ENCODE data around the gene ARPC2. TPM values are rescaled to one million over a fixed set of nuclear protein-coding genes. Genes with fewer than 3 reads are reported as not detected.

ARPC2 gene
- total and polyA plus RNA-seq, 4 donors = 58.1 to 83.6 (median 73.7) TPM

DNA sequence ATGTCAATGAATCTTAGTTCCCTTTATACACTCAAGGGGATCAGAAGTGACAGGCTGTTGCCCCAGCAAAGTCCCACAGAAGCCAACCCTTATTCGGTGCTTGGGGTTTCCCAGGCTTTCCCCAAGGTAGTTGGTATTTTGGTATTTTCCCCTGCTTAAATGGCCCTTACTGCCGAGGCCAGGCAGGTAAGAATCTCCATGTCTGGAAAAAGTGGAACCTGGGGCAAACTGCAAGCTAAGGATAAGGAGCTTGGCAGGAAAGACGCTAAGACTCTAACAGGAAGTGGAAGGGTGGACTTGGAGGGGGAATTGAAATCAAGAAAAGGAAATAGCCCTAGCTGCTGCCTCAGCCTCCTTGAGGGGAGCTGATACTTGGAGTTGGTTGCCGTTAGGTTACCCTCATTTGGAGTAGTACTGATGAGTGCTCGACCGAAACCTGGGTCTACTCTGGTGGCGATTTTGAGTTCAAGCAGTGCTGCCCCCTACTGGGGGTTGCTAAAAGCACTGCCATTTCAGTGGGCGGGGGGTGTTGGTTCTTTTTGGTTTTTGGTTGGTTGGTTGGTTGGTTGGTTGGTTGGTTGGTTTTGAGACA, 40.5 kb downstream of the ARPC2 start:
- Histone ChIP-seq H3K36me3 (ENCODE audit: control insufficient read depth in 4 of 4, insufficient read depth in 3 of 4, low read depth in 1 of 4, low read length in 3 of 4) (peaks cover 3 to 34% (median 29%) of the 10 kb centered on the region in 4 donors), H3K9ac (ENCODE audit: low read depth in 1 of 2, low read length in 2 of 2) (no peak overlapping the region), H3K9me3 (ENCODE audit: control insufficient read depth in 4 of 4, low read length in 3 of 4) (no peaks in the 10 kb centered on the region), H3K4me3 (ENCODE audit: low read depth in 1 of 3, low read length in 3 of 3) (no peak overlapping the region), H3K27me3 (ENCODE audit: control insufficient read depth in 4 of 4, insufficient read depth in 4 of 4, low read length in 3 of 4) (no peaks in the 10 kb centered on the region), H3K27ac (ENCODE audit: low read depth in 1 of 2, low read length in 2 of 2) (peak overlapping the region in 1 of 2 donors; percentile 4), H3K4me1 (ENCODE audit: control insufficient read depth in 4 of 4, insufficient read depth in 4 of 4, low read length in 3 of 4) (peaks cover 0 to 5% (median 0%) of the 10 kb centered on the region in 4 donors)
- TF ChIP-seq, protein P1, sequence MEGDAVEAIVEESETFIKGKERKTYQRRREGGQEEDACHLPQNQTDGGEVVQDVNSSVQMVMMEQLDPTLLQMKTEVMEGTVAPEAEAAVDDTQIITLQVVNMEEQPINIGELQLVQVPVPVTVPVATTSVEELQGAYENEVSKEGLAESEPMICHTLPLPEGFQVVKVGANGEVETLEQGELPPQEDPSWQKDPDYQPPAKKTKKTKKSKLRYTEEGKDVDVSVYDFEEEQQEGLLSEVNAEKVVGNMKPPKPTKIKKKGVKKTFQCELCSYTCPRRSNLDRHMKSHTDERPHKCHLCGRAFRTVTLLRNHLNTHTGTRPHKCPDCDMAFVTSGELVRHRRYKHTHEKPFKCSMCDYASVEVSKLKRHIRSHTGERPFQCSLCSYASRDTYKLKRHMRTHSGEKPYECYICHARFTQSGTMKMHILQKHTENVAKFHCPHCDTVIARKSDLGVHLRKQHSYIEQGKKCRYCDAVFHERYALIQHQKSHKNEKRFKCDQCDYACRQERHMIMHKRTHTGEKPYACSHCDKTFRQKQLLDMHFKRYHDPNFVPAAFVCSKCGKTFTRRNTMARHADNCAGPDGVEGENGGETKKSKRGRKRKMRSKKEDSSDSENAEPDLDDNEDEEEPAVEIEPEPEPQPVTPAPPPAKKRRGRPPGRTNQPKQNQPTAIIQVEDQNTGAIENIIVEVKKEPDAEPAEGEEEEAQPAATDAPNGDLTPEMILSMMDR (IDR thresholded peaks at IDR 0.05; ENCODE audit: low read depth, low read length, missing input control) = peak; percentile 34
- TF ChIP-seq SP1 (IDR thresholded peaks at IDR 0.05) = no peak
- TF ChIP-seq, protein P2, sequence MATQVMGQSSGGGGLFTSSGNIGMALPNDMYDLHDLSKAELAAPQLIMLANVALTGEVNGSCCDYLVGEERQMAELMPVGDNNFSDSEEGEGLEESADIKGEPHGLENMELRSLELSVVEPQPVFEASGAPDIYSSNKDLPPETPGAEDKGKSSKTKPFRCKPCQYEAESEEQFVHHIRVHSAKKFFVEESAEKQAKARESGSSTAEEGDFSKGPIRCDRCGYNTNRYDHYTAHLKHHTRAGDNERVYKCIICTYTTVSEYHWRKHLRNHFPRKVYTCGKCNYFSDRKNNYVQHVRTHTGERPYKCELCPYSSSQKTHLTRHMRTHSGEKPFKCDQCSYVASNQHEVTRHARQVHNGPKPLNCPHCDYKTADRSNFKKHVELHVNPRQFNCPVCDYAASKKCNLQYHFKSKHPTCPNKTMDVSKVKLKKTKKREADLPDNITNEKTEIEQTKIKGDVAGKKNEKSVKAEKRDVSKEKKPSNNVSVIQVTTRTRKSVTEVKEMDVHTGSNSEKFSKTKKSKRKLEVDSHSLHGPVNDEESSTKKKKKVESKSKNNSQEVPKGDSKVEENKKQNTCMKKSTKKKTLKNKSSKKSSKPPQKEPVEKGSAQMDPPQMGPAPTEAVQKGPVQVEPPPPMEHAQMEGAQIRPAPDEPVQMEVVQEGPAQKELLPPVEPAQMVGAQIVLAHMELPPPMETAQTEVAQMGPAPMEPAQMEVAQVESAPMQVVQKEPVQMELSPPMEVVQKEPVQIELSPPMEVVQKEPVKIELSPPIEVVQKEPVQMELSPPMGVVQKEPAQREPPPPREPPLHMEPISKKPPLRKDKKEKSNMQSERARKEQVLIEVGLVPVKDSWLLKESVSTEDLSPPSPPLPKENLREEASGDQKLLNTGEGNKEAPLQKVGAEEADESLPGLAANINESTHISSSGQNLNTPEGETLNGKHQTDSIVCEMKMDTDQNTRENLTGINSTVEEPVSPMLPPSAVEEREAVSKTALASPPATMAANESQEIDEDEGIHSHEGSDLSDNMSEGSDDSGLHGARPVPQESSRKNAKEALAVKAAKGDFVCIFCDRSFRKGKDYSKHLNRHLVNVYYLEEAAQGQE (IDR thresholded peaks at IDR 0.05) = no peak
- TF ChIP-seq RAD21 (IDR thresholded peaks at IDR 0.05) = peak in 1 of 2 donors; percentile 48
- DNase-seq (ENCODE audit: low spot score) = peak; percentile 71
- WGBS = 61% methylated on average over 8 of the region's 8 CpGs

DNA sequence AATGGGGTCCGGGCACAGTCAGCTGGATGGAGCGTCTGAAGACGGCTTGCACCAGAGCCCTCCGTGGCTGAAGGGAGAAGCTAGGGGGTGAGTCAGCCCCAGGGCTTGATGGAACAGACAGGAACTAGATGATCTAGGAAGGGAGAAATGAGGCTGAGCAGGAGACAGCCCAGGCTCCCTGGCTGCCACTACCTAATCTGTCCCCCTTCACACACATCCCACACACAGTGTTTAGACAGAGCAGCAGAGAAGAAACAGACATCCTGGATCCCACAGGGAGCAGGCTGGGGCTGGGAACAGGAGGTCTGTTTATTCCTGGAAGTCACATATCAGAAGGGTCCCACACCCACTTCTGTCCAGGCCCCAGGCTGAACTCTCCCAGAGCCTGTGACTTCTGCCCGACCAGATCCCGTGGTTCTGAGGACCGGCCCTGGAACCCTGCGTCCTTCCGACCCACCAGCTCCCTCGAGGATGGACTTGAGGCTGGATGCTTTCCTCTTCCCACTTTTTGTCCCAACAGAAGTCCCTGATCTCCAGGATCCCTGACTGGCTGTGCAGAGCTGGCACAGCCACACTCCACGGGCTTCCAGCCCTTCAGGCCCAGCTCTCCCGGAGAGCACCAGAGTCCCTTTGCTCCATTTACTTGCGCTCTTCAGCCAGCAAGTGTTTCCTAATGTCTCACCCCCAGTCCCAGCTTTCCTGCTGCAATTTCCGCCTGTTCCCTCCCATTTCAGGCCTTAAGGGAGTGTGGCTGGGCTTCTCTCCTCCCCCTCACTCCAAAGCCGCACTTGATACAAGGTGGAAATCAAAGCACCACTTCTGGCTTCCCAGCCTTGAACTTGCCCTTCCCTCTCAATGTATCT, 42.3 kb downstream of the ARPC2 start:
- Histone ChIP-seq H3K4me1 (ENCODE audit: control insufficient read depth in 4 of 4, insufficient read depth in 4 of 4, low read length in 3 of 4) (peaks cover 0 to 13% (median 1%) of the 10 kb centered on the region in 4 donors), H3K27me3 (ENCODE audit: control insufficient read depth in 4 of 4, insufficient read depth in 4 of 4, low read length in 3 of 4) (no peaks in the 10 kb centered on the region), H3K9me3 (ENCODE audit: control insufficient read depth in 4 of 4, low read length in 3 of 4) (no peaks in the 10 kb centered on the region), H3K36me3 (ENCODE audit: control insufficient read depth in 4 of 4, insufficient read depth in 3 of 4, low read depth in 1 of 4, low read length in 3 of 4) (peaks cover 4 to 27% (median 19%) of the 10 kb centered on the region in 4 donors), H3K4me3 (ENCODE audit: low read depth in 1 of 3, low read length in 3 of 3) (no peak overlapping the region), H3K27ac (ENCODE audit: low read depth in 1 of 2, low read length in 2 of 2) (peak overlapping the region; percentile 59 to 62), H3K9ac (ENCODE audit: low read depth in 1 of 2, low read length in 2 of 2) (no peak overlapping the region)
- TF ChIP-seq FOXA1 (IDR thresholded peaks at IDR 0.05) (no peak), NR2F2 (IDR thresholded peaks at IDR 0.05) (peak; percentile 81), HNF4A (conservative IDR thresholded peaks at IDR 0.05) (no peak), JUND (IDR thresholded peaks at IDR 0.05) (peak; percentile 30 to 81), SP1 (IDR thresholded peaks at IDR 0.05) (peak; percentile 73), RXRA (IDR thresholded peaks at IDR 0.05) (peak; percentile 54 to 73)
- TF ChIP-seq, protein P2 (IDR thresholded peaks at IDR 0.05) = peak; percentile 47
- no peak for DNase-seq (ENCODE audit: low spot score)
- WGBS = 73% methylated on average over 15 of the region's 15 CpGs
